ENCODE data around the gene GALNTL6. TPM values are rescaled to one million over a fixed set of nuclear protein-coding genes. Genes with fewer than 3 reads are reported as not detected.

The GALNTL6 gene
- total RNA-seq, 2 donors from 2014 or later: 0.71 TPM; not detected in 1

DNA sequence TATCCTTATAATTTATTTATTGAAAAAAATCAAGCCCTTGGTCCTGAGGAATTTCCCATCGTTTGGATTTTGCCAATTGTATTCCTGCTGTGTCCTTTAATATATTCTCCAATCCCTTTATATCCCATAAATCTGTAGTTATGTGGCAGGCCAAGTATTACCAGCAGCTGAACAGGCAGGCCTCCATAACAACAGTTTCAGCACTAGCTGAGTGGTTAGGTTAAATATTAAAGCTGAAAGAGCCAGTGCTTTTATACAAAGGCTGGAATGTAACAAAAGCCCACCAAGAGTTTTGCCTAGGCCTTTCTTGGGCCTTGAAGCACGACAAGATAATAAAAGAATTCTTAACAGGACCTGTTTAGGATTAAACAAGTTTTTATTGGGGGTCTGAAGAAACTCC, 988.8 kb downstream of the GALNTL6 start:
- TF ChIP-seq, protein P1, sequence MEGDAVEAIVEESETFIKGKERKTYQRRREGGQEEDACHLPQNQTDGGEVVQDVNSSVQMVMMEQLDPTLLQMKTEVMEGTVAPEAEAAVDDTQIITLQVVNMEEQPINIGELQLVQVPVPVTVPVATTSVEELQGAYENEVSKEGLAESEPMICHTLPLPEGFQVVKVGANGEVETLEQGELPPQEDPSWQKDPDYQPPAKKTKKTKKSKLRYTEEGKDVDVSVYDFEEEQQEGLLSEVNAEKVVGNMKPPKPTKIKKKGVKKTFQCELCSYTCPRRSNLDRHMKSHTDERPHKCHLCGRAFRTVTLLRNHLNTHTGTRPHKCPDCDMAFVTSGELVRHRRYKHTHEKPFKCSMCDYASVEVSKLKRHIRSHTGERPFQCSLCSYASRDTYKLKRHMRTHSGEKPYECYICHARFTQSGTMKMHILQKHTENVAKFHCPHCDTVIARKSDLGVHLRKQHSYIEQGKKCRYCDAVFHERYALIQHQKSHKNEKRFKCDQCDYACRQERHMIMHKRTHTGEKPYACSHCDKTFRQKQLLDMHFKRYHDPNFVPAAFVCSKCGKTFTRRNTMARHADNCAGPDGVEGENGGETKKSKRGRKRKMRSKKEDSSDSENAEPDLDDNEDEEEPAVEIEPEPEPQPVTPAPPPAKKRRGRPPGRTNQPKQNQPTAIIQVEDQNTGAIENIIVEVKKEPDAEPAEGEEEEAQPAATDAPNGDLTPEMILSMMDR (conservative IDR thresholded peaks at IDR 0.05): no peak
- H3K4me3 Mint-ChIP-seq: no peak overlapping the region
- Histone ChIP-seq H3K27ac (ENCODE audit: low read depth, low read length) (no peak overlapping the region), H3K4me1 (ENCODE audit: control insufficient read depth, insufficient read depth, low read length) (no peaks in the 10 kb centered on the region), H3K27me3 (ENCODE audit: control insufficient read depth, insufficient read depth, low read length, poor library complexity, severe bottlenecking) (no peaks in the 10 kb centered on the region), H3K9ac (ENCODE audit: extremely low read depth, low read length, poor library complexity, severe bottlenecking) (no peak overlapping the region), H3K4me3 (ENCODE audit: low read length) (no peak overlapping the region), H3K9me3 (ENCODE audit: control insufficient read depth, low read length) (no peaks in the 10 kb centered on the region), H3K36me3 (ENCODE audit: control insufficient read depth, insufficient read depth, low read length) (no peaks in the 10 kb centered on the region)
- WGBS, 2 experiments (ENCODE audit: insufficient coverage in 1 of 2, insufficient read length in 1 of 2): 83% methylated on average over 2 of the region's 2 CpGs; no CpG with 5 or more reads in 1 of the 2 experiments
- H3K27ac Mint-ChIP-seq: no peak overlapping the region
- peaks cover 4% of the 10 kb centered on the region for H3K4me1 Mint-ChIP-seq
- no peaks in the 10 kb centered on the region for H3K27me3 Mint-ChIP-seq (ENCODE audit: insufficient read depth)
- no peaks in the 10 kb centered on the region for H3K9me3 Mint-ChIP-seq
- H3K36me3 Mint-ChIP-seq (ENCODE audit: low read depth): no peaks in the 10 kb centered on the region
- DNase-seq: no peak

DNA sequence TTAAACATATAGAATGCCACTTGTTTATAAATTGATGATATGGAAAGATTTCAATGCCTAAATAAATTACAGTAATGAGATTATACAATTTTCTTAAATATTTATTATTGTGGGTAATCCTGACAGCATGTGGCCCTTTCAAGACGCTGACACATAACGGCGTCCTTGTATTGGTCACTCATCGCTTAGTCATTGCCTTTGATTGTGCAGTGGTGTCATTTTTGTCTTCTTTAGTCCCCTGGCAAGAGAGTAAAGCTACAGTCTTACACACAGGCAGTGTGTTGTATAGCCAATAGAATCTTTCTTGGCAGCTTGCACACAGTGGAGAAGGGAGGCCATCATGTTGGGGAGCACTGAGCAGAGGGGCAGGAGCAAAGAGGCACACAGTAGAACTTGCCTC, 993.6 kb downstream of the GALNTL6 start:
- WGBS, 2 experiments (ENCODE audit: insufficient coverage in 1 of 2, insufficient read length in 1 of 2): 99% methylated on average over 4 of the region's 4 CpGs; no CpG with 5 or more reads in 1 of the 2 experiments
- peaks cover 25% of the 10 kb centered on the region for H3K4me1 Mint-ChIP-seq
- Histone ChIP-seq H3K4me1 (ENCODE audit: control insufficient read depth, insufficient read depth, low read length) (no peaks in the 10 kb centered on the region), H3K9ac (ENCODE audit: extremely low read depth, low read length, poor library complexity, severe bottlenecking) (no peak overlapping the region), H3K4me3 (ENCODE audit: low read length) (no peak overlapping the region), H3K9me3 (ENCODE audit: control insufficient read depth, low read length) (no peaks in the 10 kb centered on the region), H3K27ac (ENCODE audit: low read depth, low read length) (no peak overlapping the region), H3K36me3 (ENCODE audit: control insufficient read depth, insufficient read depth, low read length) (no peaks in the 10 kb centered on the region), H3K27me3 (ENCODE audit: control insufficient read depth, insufficient read depth, low read length, poor library complexity, severe bottlenecking) (no peaks in the 10 kb centered on the region)
- no peaks in the 10 kb centered on the region for H3K9me3 Mint-ChIP-seq
- no peak overlapping the region for H3K4me3 Mint-ChIP-seq
- H3K27me3 Mint-ChIP-seq (ENCODE audit: insufficient read depth): no peaks in the 10 kb centered on the region
- TF ChIP-seq, protein P1 (conservative IDR thresholded peaks at IDR 0.05): no peak
- H3K36me3 Mint-ChIP-seq (ENCODE audit: low read depth): no peaks in the 10 kb centered on the region
- DNase-seq: no peak
- H3K27ac Mint-ChIP-seq: no peak overlapping the region

DNA sequence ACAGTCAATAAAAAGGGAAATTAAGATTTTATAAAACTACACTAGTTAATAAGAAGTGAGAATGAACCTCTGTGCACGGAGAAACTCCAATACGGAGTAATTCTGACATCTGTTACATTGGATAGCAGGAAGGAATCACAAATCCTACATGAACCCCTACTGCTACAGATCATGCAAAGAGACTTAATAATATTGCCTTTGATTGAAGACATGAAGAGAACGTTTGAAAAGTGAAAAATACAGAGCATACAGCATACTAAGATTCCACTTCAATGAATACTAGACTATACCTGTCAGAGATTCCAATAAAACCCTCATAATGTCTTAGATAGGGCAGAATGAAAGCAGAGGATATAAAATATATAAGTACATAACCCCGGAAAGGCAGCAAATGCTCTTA, 995.0 kb downstream of the GALNTL6 start:
- Histone ChIP-seq H3K9ac (ENCODE audit: extremely low read depth, low read length, poor library complexity, severe bottlenecking) (no peak overlapping the region), H3K4me1 (ENCODE audit: control insufficient read depth, insufficient read depth, low read length) (no peaks in the 10 kb centered on the region), H3K4me3 (ENCODE audit: low read length) (no peak overlapping the region), H3K36me3 (ENCODE audit: control insufficient read depth, insufficient read depth, low read length) (no peaks in the 10 kb centered on the region), H3K27me3 (ENCODE audit: control insufficient read depth, insufficient read depth, low read length, poor library complexity, severe bottlenecking) (no peaks in the 10 kb centered on the region), H3K27ac (ENCODE audit: low read depth, low read length) (no peak overlapping the region), H3K9me3 (ENCODE audit: control insufficient read depth, low read length) (no peaks in the 10 kb centered on the region)
- Mint-ChIP-seq H3K4me3 (no peak overlapping the region), H3K4me1 (peaks cover 25% of the 10 kb centered on the region), H3K27me3 (ENCODE audit: insufficient read depth) (no peaks in the 10 kb centered on the region), H3K36me3 (ENCODE audit: low read depth) (no peaks in the 10 kb centered on the region), H3K27ac (no peak overlapping the region), H3K9me3 (no peaks in the 10 kb centered on the region)
- WGBS, 2 experiments (ENCODE audit: insufficient coverage in 1 of 2, insufficient read length in 1 of 2): 93 to 98% methylated on average over 2 to 4 of the region's 4 CpGs
- DNase-seq: no peak
- TF ChIP-seq, protein P1 (conservative IDR thresholded peaks at IDR 0.05): no peak

Data from endodermal cell (in vitro differentiated cells).